IMR-90 (cell line): ENCODE results near the gene FAM53C. TPM values are rescaled to one million over a fixed set of nuclear protein-coding genes. Genes with fewer than 3 reads are reported as not detected.

Experiments used
- ATAC-seq: fragments of 200-7000 bp; cut with Tn5 transposase; 2 replicates; pipeline ENCODE4 v1.9.1; 2020; ENCODE audit warnings: low read depth, mild to moderate bottlenecking, moderate library complexity
- BruUV-seq: library from RNA; stranded (reverse); fragments of 400-500 nt; replicated peaks from 2 replicates; lab custom pipeline; 2021; lab: Mats Ljungman, UMichigan
- CTCF ChIA-PET: fragments of 300-600 bp; formaldehyde crosslinking; extraction: SDS; loops from one replicate; lab custom pipeline; 2021; ENCODE audit warnings: antibody characterized with exemption; lab: Yijun Ruan, JAX
- POLR2A ChIA-PET: fragments of 300-600 bp; sonication (Branson Sonifier 250); formaldehyde crosslinking; loops from one replicate; lab custom pipeline; 2022; ENCODE audit warnings: antibody characterized with exemption; ENCODE audit not compliant: unreplicated experiment; lab: Charles Lee
- DNase-seq: peaks from one replicate; pipeline ENCODE4 v3.0.0; 2013
- H2AFZ ChIP-seq: replicated peaks from 2 replicates; pipeline ENCODE3; 2013; ENCODE audit warnings: low read length, mild to moderate bottlenecking; ENCODE audit not compliant: poor library complexity
- H2AK5ac ChIP-seq: 2 replicates; pipeline ENCODE4 v1.6.1; 2013; ENCODE audit warnings: low read depth, low read length, inconsistent platforms
- H2AK9ac ChIP-seq: replicated peaks from 2 replicates; pipeline ENCODE3; 2013; ENCODE audit warnings: mild to moderate bottlenecking, low read depth, low read length, moderate library complexity; ENCODE audit not compliant: poor library complexity
- H2BK120ac ChIP-seq: 2 replicates; pipeline ENCODE4 v1.6.1; 2013; ENCODE audit warnings: low read depth, low read length, inconsistent platforms
- H2BK15ac ChIP-seq: 3 replicates; pipeline ENCODE4 v1.6.1; 2013; ENCODE audit warnings: low read depth, low read length, inconsistent platforms
- H2BK20ac ChIP-seq: 2 replicates; pipeline ENCODE4 v1.6.1; 2013; ENCODE audit warnings: low read depth, mild to moderate bottlenecking, inconsistent platforms, low read length, moderate library complexity
- H2BK5ac ChIP-seq: 2 replicates; pipeline ENCODE4 v1.6.1; 2013; ENCODE audit warnings: mild to moderate bottlenecking, low read depth, low read length, inconsistent platforms; ENCODE audit not compliant: poor library complexity, severe bottlenecking
- H3K14ac ChIP-seq: replicated peaks from 2 replicates; pipeline ENCODE4 v1.6.1; 2013; ENCODE audit warnings: low read depth, low read length, inconsistent platforms
- H3K18ac ChIP-seq: 2 replicates; pipeline ENCODE4 v1.6.1; 2013; ENCODE audit warnings: low read depth, low read length, control low read depth
- H3K23ac ChIP-seq: 2 replicates; pipeline ENCODE4 v1.6.1; 2013; ENCODE audit warnings: low read depth, low read length, inconsistent platforms
- H3K27ac ChIP-seq: 2 replicates; pipeline ENCODE4 v1.5.1; 2013; ENCODE audit warnings: mild to moderate bottlenecking, control low read depth, low read length; ENCODE audit not compliant: insufficient read depth
- H3K27me3 ChIP-seq: 2 replicates; pipeline ENCODE4 v1.6.1; 2013; ENCODE audit warnings: low read length; ENCODE audit not compliant: control insufficient read depth, insufficient read depth
- H3K36me3 ChIP-seq: 2 replicates; pipeline ENCODE4 v1.6.1; 2013; ENCODE audit warnings: low read length, mixed read lengths; ENCODE audit not compliant: control insufficient read depth, insufficient read depth
- H3K4ac ChIP-seq: 2 replicates; pipeline ENCODE4 v1.6.1; 2013; ENCODE audit warnings: low read depth, low read length, inconsistent platforms
- H3K4me1 ChIP-seq: 2 replicates; pipeline ENCODE4 v1.6.1; 2013; ENCODE audit warnings: low read length, mixed read lengths; ENCODE audit not compliant: control insufficient read depth, insufficient read depth
- H3K4me2 ChIP-seq: 2 replicates; pipeline ENCODE4 v1.6.1; 2013; ENCODE audit warnings: low read depth, mild to moderate bottlenecking, control low read depth, low read length, moderate library complexity
- H3K4me3 ChIP-seq: 2 replicates; pipeline ENCODE4 v1.5.1; 2013; ENCODE audit warnings: low read depth, mild to moderate bottlenecking, control low read depth, low read length, moderate library complexity; ENCODE audit not compliant: insufficient read depth
- H3K56ac ChIP-seq: 2 replicates; pipeline ENCODE4 v1.6.1; 2013; ENCODE audit warnings: low read length, inconsistent platforms; ENCODE audit not compliant: insufficient read depth; ENCODE audit errors: extremely low read depth
- H3K79me1 ChIP-seq, 2 experiments: 2 replicates each; pipeline ENCODE4 v1.6.1; 2013; ENCODE audit warnings: low read length in 2 of 2, inconsistent platforms in 1 of 2, low read depth in 1 of 2
- H3K9ac ChIP-seq: 2 replicates; pipeline ENCODE4 v1.6.1; 2013; ENCODE audit warnings: low read depth, low read length, control low read depth
- H3K9me1 ChIP-seq: 2 replicates; pipeline ENCODE4 v1.6.1; 2013; ENCODE audit warnings: low read length, inconsistent platforms; ENCODE audit not compliant: insufficient read depth
- H3K9me3 ChIP-seq: 2 replicates; pipeline ENCODE4 v1.6.1; 2013; ENCODE audit warnings: low read length; ENCODE audit not compliant: control insufficient read depth, insufficient read depth
- H4K20me1 ChIP-seq: 2 replicates; pipeline ENCODE4 v1.6.1; 2013; ENCODE audit warnings: low read length, inconsistent platforms; ENCODE audit not compliant: insufficient read depth
- H4K5ac ChIP-seq: 2 replicates; pipeline ENCODE4 v1.6.1; 2013; ENCODE audit warnings: mild to moderate bottlenecking, low read depth, low read length, control low read depth
- H4K8ac ChIP-seq, 2 experiments: 2 replicates each; pipeline ENCODE4 v1.6.1; 2013; ENCODE audit warnings: low read depth in 2 of 2, low read length in 2 of 2, control low read depth in 1 of 2, inconsistent platforms in 1 of 2
- H4K91ac ChIP-seq: 2 replicates; pipeline ENCODE4 v1.6.1; 2013; ENCODE audit warnings: low read depth, low read length, inconsistent platforms; ENCODE audit not compliant: insufficient read depth
- BHLHE40 ChIP-seq: fragments of 150-350 bp; IDR thresholded peaks from 2 replicates; pipeline ENCODE4 v1.6.1; 2016; ENCODE audit warnings: mild to moderate bottlenecking, low read depth, low read length
- CEBPB ChIP-seq: IDR thresholded peaks from 2 replicates; pipeline ENCODE4 v1.6.1; 2012; ENCODE audit warnings: low read depth, low read length, improper control_type of control experiment
- CHD1 ChIP-seq: IDR thresholded peaks from 2 replicates; pipeline ENCODE4 v1.6.1; 2012; ENCODE audit warnings: low read depth, low read length, improper control_type of control experiment
- CTCF ChIP-seq: conservative IDR thresholded peaks from 2 replicates; pipeline ENCODE4 v1.5.1; 2012; ENCODE audit warnings: mild to moderate bottlenecking, low read depth, low read length, improper control_type of control experiment
- ELK1 ChIP-seq: fragments of 150-350 bp; IDR thresholded peaks from 2 replicates; pipeline ENCODE4 v1.6.1; 2016; ENCODE audit warnings: low read depth, mild to moderate bottlenecking, low read length, moderate library complexity, borderline replicate concordance
- FOS ChIP-seq: fragments of 150-350 bp; IDR thresholded peaks from 2 replicates; pipeline ENCODE4 v1.6.1; 2016; ENCODE audit warnings: low read depth, low read length
- MAFK ChIP-seq: IDR thresholded peaks from 2 replicates; pipeline ENCODE4 v1.6.1; 2012; ENCODE audit warnings: low read depth, low read length, improper control_type of control experiment
- MAZ ChIP-seq: IDR thresholded peaks from 2 replicates; pipeline ENCODE4 v1.6.1; 2012; ENCODE audit warnings: low read depth, mild to moderate bottlenecking, low read length, improper control_type of control experiment, moderate library complexity, borderline replicate concordance
- MXI1 ChIP-seq: IDR thresholded peaks from 2 replicates; pipeline ENCODE4 v1.6.1; 2012; ENCODE audit warnings: low read depth, mild to moderate bottlenecking, low read length, moderate library complexity, borderline replicate concordance
- NFE2L2 ChIP-seq: fragments of 150-350 bp; IDR thresholded peaks from 2 replicates; pipeline ENCODE4 v1.6.1; 2016; ENCODE audit warnings: low read depth, mild to moderate bottlenecking, low read length
- RCOR1 ChIP-seq: IDR thresholded peaks from 2 replicates; pipeline ENCODE4 v1.6.1; 2012; ENCODE audit warnings: mild to moderate bottlenecking, low read length, improper control_type of control experiment; ENCODE audit not compliant: insufficient replicate concordance
- RFX5 ChIP-seq: IDR thresholded peaks from 2 replicates; pipeline ENCODE4 v1.8.0; 2012; ENCODE audit warnings: low read depth, mild to moderate bottlenecking, low read length, moderate library complexity
- SMC3 ChIP-seq: fragments of 150-350 bp; IDR thresholded peaks from 2 replicates; pipeline ENCODE4 v1.6.1; 2016; ENCODE audit warnings: low read depth, mild to moderate bottlenecking, antibody characterized with exemption, low read length, moderate library complexity
- USF2 ChIP-seq: fragments of 150-350 bp; IDR thresholded peaks from 2 replicates; pipeline ENCODE4 v1.6.1; 2017; ENCODE audit warnings: mild to moderate bottlenecking, antibody characterized with exemption, low read length, low read depth
- WGBS, 2 experiments: methylation state at CpG; one replicate each; pipeline versions ENCODE4 v1.1.5 to v1.1.7; 2013; ENCODE audit warnings: missing lambda C conversion rate in 2 of 2; ENCODE audit not compliant: insufficient read length in 1 of 2; ENCODE audit errors: extremely low coverage in 2 of 2; 5-methylcytosine and 5-hydroxymethylcytosine counted together
- dilution Hi-C: fragments of 300-500 bp; cut with HindIII; formaldehyde crosslinking; loops from one replicate; pipeline ENCODE4 v1.14.3; 2018; ENCODE audit warnings: low sequenced_read_pairs; ENCODE audit not compliant: unreplicated experiment
- in situ Hi-C: fragments of 300-500 bp; cut with MboI; formaldehyde crosslinking; loops from 3 replicates; pipeline ENCODE4 v1.14.3; 2019; ENCODE audit warnings: low sequenced_read_pairs, inconsistent platforms, mixed read lengths
- intact Hi-C: fragments of 100-400 bp; cut with micrococcal nuclease; formaldehyde crosslinking; loops from 2 replicates; pipeline ENCODE4 v1.10.0; 2022
- polyA plus RNA-seq, 3 experiments: library from polyadenylated mRNA; depleted of rRNA; stranded (reverse); fragments of >200 nt; gene quantifications; 2 replicates each; pipeline ENCODE4 v1.2.3, GENCODE V29; 2012; ENCODE audit warnings: low replicate concordance in 1 of 3
- total RNA-seq: library from RNA; depleted of rRNA; stranded (reverse); fragments of >200 nt; gene quantifications from 2 replicates; pipeline ENCODE4 v1.2.3, GENCODE V29; 2012

Gene FAM53C
- total and polyA plus RNA-seq, 2 of the 4 experiments (the other 2 are of a cell fraction): 21.5 to 25.6 TPM

- H4K20me1 ChIP-seq: no peaks in the 10 kb centered on the region
- H2BK15ac ChIP-seq: no peak overlapping the region
- intact Hi-C loops (loop anchor here (5.0 kb wide), 1 partner anchor 36 kb away; no protein-coding TSS in a partner anchor), dilution Hi-C loops (no loop called here), in situ Hi-C loops (no loop called here)
- H2AFZ ChIP-seq: no peak overlapping the region
- CTCF ChIA-PET: no interaction called here
- H3K9me3 ChIP-seq: no peaks in the 10 kb centered on the region
- WGBS, 2 experiments: no CpG with 5 or more reads among the region's 10 CpGs
- ATAC-seq: no peak
- H3K9me1 ChIP-seq: peaks cover 4% of the 10 kb centered on the region; the same call in 1 of the 2 replicates
- no peak overlapping the region for H2BK5ac ChIP-seq
- H2AK9ac ChIP-seq: no peak overlapping the region
- H3K14ac ChIP-seq: no peak overlapping the region
- no peak overlapping the region for H3K23ac ChIP-seq
- no peak overlapping the region for H2BK120ac ChIP-seq
- DNase-seq: no peak
- no peaks in the 10 kb centered on the region for H3K27me3 ChIP-seq
- H3K4me3 ChIP-seq: no peak overlapping the region
- no peak overlapping the region for H2BK20ac ChIP-seq
- no peak overlapping the region for H3K4ac ChIP-seq
- no peak overlapping the region for H4K5ac ChIP-seq
- no peak overlapping the region for H3K56ac ChIP-seq
- peaks cover 34% of the 10 kb centered on the region for H3K36me3 ChIP-seq
- H3K9ac ChIP-seq: no peak overlapping the region
- H3K4me2 ChIP-seq: no peak overlapping the region
- no peak overlapping the region for H3K27ac ChIP-seq
- no peak overlapping the region for H3K18ac ChIP-seq
- TF ChIP-seq RCOR1 (no peak), CHD1 (no peak), RFX5 (no peak), CTCF (no peak), CEBPB (no peak), SMC3 (no peak), ELK1 (no peak), MAZ (no peak), NFE2L2 (no peak), MAFK (no peak), FOS (no peak), MXI1 (no peak), USF2 (no peak), BHLHE40 (no peak)
- no peak overlapping the region for H4K8ac ChIP-seq
- peaks cover 0 to 6% of the 10 kb centered on the region in 2 experiments; a peak in 1 of 4 replicates for H3K79me1 ChIP-seq
- POLR2A ChIA-PET: no interaction called here
- no peak overlapping the region for H2AK5ac ChIP-seq
- no TSS peak for BruUV-seq
- H4K91ac ChIP-seq: no peak overlapping the region
- no peaks in the 10 kb centered on the region for H3K4me1 ChIP-seq
These were observed 48.2 kb downstream of the FAM53C start for GRCh38 chr5:138386290-138386689.
